ENCODE data around the gene MCM6. TPM values are rescaled to one million over a fixed set of nuclear protein-coding genes. Genes with fewer than 3 reads are reported as not detected.
"Not testable (repeated sequence)": the region's sequence is repeated elsewhere in the genome, so short reads cannot be mapped to it uniquely, and the experiment has no call there.

MCM6 gene
- total RNA-seq, 1 donor from 2014 or later = 20.2 TPM

GRCh38 chr2:135820003-135820618 is 56.1 kb downstream of the MCM6 start:
- DNase-seq = no peak

DNA sequence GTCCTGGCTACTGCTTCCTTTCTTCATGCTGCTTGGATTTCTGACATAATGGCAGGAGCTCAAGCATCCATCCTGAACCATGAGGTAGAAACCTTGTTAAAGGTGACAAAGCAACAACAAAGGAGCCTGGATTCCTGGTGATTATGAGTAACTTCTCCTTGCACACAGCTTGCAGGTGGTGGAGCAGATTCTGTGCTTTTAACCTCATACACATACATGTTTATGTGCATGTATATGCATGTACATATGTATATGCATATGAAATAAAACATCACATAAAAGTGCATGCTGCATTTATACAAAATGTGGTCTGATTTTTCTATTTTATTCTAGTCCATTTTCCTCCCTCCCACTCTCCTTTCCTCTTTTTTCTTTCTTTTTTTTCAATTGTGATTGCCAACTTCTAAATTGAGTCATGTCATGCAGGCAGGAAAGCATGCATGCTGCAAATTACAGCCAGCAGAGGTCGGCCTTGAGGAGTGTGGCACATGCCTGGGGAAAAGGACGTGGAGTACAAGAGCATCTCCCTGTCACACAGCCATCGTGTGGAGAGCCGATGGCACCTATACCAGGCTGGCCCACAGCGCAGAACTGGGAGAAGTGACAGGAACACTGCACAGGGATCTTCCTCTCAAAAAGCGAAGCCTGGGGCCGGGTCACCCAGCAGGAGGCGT is 57.2 kb downstream of the MCM6 start:
- DNase-seq = no peak

DNA sequence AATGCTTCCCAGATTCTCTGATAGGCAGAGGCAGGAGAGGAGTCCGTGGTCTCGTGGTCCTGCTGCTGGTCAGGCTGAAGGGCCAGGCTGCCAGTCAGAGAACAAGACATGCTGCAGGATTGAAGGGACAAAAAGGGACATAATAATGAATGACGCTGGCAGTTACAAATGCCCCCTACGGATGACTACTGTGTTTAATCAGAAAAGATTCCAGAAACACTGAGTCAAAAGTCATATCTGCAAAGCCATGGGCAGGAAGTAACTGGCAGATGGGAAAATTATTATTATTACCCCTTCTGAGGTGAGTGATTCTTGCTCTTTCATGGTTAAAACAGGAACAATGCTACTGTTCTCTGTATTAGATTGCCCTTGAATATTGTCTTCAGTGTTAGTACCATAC is 58.3 kb downstream of the MCM6 start:
- no peak for DNase-seq

DNA sequence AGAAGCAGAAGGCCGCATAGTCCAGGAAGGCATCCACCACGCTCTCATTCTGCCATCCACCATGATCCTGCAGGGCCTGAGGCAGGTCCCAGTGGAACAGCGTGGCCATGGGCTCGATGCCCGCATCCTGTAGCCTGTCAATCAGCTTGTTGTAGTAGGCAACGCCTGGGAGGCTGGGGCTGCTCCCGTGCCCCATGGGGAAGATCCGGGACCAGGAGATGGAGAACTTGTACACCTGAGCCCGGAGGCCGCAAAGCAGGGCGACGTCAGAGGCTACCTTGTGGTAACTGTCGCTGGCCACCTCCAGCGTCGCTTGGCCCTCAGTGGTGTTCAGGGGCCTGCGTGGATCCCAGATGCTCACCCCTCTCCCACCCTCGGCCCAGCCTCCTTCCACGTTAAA is 58.8 kb downstream of the MCM6 start:
- DNase-seq = no peak

DNA sequence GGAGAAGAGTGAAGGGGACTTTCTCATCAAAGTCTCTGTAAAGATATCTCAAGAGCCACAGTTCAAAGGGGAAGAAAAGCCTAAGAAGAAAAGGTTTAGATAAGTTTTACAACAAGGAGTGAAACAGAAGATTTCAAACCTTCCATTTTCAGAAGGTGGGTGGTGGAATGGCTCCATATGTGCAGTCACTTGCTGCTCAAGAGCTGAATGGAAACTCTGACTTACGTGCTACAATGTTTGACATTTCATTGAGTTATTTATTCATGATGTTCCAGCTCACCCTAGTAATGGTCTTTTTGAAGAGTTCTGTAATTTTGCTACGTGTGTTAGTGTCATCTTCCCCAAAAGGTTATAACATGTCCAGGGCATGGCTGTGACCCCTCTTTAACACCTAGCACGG is 61.0 kb downstream of the MCM6 start:
- no peak for DNase-seq

GRCh38 chr2:135812907-135813511 is 63.2 kb downstream of the MCM6 start:
- no peak for DNase-seq

GRCh38 chr2:135807874-135808273 is 68.4 kb downstream of the MCM6 start:
- not testable (repeated sequence) for DNase-seq

DNA sequence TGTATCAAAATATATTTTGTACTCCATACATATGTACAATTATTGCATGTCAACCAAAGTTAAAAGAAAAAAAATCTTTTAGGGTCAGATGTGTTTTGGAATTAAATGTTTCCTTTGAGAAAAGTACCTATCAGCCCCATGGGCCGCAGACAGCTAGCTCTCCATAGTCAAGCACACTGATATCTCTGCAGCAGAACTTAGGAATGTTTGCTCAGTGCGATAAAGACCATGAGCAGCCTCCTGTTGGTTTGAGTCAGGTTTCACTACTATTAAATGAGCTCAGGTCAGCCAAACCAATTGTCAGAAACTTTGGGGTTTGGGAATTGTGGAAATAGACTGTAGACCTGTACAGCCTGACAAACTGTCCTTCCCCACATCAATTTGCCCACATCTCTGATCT is 73.0 kb downstream of the MCM6 start:
- no peak for DNase-seq

GRCh38 chr2:135802350-135802749 is 73.9 kb downstream of the MCM6 start:
- no peak for DNase-seq

- no peak for DNase-seq
Observed at GRCh38 chr2:135800513-135801460, 75.5 kb downstream of the MCM6 start.

DNA sequence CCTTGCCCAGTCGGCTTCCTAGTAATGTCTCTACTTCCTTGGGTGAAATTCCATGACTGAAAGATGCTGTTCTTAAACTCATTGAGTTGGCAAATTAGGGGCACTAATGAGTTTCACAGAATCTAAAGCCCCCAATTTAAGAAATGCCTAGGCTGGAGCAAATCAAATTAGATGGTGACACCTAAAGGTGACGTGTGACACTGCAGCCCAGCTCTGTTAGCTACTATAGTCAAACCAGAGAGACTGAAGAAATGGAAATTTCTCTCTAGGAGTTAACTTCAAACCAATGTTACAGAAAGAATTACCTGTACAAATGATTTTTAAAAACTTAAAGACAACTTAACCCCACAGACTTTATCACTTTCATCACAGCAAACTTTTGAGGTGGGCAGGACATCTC is 76.5 kb downstream of the MCM6 start:
- DNase-seq = no peak

GRCh38 chr2:135798762-135799161 is 77.5 kb downstream of the MCM6 start:
- DNase-seq = no peak

DNA sequence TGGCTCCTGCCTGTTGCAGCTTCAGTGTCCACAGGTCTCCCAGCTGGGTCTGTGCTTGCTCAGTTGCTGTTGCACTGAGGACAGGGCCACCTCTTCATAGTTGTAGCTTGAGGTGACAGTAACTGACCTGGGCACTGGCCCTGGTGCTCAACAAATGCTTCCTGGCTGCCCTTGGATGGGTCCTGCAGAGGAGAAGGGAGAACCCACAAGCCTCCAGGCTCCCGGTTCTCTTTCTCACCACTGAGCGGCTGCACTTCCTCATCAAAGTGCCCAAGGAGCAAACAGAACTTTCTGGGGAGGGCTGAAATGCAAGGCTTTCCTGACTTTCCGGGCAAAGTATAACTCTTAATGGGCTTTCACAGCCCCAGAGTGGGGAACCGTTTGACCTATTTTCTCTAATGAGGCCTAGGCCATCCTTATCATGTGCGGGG is 78.0 kb downstream of the MCM6 start:
- DNase-seq = no peak

DNA sequence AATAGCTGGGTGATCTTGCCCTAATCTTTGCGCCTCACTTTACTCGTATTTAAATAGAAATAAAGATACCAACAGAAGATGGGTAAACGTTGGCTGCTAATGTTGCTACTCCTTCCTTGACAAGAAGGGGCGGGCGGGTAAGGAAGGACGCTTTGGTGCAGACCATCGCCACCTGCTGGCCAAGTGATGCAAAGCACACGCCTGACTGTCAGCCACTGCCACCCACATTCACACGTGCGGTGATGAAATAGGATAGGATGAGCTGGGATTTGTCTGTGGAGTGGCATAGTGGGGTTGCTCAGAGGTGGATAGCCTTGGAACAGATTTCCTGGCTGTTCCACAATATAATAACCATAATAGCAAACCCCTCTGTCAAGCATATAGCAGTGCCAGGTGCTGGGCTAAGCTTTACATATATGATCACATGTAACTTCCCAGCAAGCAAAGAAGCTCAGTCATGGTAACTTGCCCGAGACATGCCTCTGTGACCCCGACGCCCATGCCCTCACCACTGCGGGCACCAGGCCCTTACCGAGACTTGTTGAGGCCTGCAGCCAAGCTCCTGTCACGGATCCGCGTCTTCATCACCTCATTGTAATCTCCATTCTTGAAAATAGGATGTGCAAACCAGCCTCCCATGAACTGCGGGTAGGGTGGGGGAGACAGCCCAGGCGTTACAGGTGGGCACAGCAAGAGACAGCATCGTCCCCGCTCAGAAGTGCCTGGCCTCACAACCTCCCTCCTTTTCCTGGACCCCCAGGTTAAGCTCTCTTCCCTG is 78.6 kb downstream of the MCM6 start:
- DNase-seq = peak; percentile 72

- no peak for DNase-seq
Observed at GRCh38 chr2:135796606-135797005, 79.6 kb downstream of the MCM6 start.

GRCh38 chr2:135795641-135796040 is 80.6 kb downstream of the MCM6 start:
- not testable (repeated sequence) for DNase-seq

GRCh38 chr2:135792401-135793150 is 83.7 kb downstream of the MCM6 start:
- no peak for DNase-seq

DNA sequence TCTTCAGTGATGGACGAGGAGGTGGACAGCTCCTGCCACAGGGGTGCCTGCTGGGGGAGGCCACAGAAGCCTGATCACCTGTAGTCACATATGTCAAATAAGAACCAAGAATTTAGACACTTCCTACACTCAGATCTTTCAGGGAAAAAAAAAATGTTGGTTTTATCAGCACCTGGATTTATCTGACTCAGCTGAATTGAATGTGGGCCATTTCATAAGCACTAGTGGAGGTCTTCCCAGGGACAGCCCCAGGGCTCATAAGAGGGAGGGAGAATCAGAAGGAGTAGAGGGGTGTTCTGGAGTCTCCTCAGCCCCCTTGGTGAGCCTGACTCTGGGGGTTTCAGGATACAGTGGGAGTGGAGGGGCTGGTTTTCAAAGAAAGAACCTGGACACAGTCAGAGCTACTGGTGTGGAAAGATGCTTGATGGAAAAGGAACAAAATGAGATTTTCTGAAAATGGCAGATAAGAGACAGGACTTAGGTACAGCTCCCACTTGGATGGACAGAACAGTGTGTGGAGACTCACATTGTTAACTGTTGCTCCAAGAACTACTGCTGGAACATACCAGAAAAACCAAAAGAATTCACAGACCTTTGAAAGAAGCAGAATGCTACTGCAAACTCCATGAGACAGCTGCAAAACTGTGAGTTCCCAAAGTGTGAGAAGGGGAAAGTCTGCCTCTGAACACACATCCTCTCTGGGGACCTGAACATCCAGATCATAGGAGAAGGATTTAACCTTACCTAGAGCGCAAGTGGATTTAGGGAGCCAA is 84.6 kb downstream of the MCM6 start:
- no peak for DNase-seq

- no peak for DNase-seq
Observed at GRCh38 chr2:135790423-135790822, 85.8 kb downstream of the MCM6 start.
